Measurements from ENCODE around the gene KRT86. TPM values are rescaled to one million over a fixed set of nuclear protein-coding genes. Genes with fewer than 3 reads are reported as not detected.

The KRT86 gene
- total RNA-seq, 1 donor from 2014 or later = 1.1 TPM

DNA sequence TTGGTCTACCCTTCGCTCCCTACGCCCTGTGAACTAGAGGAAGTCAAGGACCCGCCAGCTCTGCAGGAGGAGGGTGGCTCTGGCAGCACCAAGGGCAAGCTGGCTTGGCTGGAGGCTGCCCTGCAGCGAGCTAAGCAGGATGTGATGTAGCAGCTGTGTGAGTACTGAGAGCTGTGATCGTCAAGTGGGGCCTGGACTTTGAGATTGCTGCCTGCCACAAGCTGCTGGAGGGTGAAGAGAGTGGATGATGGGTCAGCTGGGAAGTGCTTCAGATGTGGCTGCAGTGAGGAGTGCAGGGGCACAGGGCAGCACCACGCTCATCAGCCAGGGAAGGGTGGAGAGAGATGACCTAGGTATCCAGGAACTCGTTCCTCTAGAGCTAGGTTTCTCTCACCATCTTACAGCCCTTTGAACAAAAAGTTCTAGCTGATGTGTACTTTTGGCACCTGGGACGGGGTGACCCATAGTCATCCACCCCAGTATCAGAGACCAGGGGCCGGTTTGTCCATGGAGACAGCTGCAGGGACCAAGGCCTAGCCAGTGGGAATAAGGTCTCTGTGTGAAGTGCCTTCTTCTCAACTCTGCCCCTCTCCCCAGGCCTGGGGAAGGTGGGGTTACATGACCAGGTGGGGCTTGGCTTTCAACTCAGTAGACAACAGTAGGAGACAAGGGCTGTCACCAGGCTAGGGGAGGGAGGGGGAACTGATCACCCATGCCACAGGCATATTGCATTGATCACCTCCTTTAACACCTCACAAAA, 3.2 kb downstream of the KRT86 start:
- no peak for DNase-seq
- intact Hi-C loops (cut with DNase I) = no loop called here
- H3K27me3 ChIP-seq = no peaks in the 10 kb centered on the region
- no peaks in the 10 kb centered on the region for H3K36me3 ChIP-seq
- no peak overlapping the region for H3K4me3 ChIP-seq
- H3K9me3 ChIP-seq = no peaks in the 10 kb centered on the region
- peaks cover 34% of the 10 kb centered on the region for H3K4me1 ChIP-seq
- no peak overlapping the region for H3K27ac ChIP-seq
- TF ChIP-seq, protein P1, sequence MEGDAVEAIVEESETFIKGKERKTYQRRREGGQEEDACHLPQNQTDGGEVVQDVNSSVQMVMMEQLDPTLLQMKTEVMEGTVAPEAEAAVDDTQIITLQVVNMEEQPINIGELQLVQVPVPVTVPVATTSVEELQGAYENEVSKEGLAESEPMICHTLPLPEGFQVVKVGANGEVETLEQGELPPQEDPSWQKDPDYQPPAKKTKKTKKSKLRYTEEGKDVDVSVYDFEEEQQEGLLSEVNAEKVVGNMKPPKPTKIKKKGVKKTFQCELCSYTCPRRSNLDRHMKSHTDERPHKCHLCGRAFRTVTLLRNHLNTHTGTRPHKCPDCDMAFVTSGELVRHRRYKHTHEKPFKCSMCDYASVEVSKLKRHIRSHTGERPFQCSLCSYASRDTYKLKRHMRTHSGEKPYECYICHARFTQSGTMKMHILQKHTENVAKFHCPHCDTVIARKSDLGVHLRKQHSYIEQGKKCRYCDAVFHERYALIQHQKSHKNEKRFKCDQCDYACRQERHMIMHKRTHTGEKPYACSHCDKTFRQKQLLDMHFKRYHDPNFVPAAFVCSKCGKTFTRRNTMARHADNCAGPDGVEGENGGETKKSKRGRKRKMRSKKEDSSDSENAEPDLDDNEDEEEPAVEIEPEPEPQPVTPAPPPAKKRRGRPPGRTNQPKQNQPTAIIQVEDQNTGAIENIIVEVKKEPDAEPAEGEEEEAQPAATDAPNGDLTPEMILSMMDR (IDR thresholded peaks at IDR 0.05) = no peak
- no peak for ATAC-seq

DNA sequence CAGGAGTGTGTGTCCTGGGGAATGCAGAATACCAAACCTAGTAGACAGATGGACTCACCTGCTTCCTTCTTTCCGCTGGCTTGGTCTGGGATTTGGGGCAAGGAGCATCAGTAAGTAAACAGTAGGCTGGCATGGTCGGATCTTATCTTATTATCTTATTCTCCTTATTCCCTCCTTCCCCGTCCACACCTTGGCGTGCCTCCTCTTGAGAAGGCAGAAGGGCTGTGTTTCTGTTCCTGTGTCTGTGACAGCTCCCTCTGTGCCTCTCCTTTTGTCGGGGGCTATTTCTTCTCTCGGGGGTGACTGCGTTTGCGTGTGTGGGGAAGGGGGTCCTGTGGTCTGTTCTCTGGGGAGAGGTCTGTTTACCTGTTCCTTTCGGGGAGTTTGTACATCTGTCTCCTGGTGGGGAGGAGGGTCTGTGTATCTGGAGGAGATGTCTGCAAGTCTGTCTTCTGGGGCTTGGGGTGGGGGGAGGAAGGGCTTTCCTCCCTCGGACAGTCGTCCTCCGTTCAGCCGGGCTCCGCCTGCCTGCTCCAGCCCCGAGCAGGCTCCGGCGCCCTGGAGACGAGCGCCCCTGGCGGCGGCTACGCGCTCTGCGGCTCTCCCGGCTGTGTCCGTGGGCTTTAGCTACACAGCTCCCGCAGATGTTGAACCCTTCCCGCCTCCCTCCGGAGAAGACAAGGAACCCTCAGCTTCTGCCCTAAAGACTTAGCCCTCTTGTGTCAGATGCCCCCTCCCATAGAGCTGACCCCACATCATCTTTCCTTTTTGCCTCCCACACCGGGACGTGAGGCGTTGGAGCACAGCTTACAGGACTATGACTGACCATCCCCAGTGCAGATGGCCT, 4.4 kb downstream of the KRT86 start:
- TF ChIP-seq, protein P1 (IDR thresholded peaks at IDR 0.05) = peak; percentile 100
- Histone ChIP-seq H3K27me3 (no peaks in the 10 kb centered on the region), H3K9me3 (no peaks in the 10 kb centered on the region), H3K4me3 (peak overlapping the region; percentile 8), H3K27ac (peak overlapping the region; percentile 80), H3K4me1 (peaks cover 34% of the 10 kb centered on the region), H3K36me3 (no peaks in the 10 kb centered on the region)
- intact Hi-C loops (cut with DNase I) = no loop called here
- ATAC-seq = peak; percentile 89
- peak; percentile 91 for DNase-seq

- Histone ChIP-seq H3K27me3 (no peaks in the 10 kb centered on the region), H3K4me3 (no peak overlapping the region), H3K9me3 (no peaks in the 10 kb centered on the region), H3K36me3 (no peaks in the 10 kb centered on the region), H3K27ac (peak overlapping the region; percentile 80), H3K4me1 (peaks cover 34% of the 10 kb centered on the region)
- TF ChIP-seq, protein P1 (IDR thresholded peaks at IDR 0.05) = no peak
- intact Hi-C loops (cut with DNase I) = no loop called here
- no peak for DNase-seq
- no peak for ATAC-seq
These were observed 5.2 kb downstream of the KRT86 start for GRCh38 chr12:52279422-52280318.

DNA sequence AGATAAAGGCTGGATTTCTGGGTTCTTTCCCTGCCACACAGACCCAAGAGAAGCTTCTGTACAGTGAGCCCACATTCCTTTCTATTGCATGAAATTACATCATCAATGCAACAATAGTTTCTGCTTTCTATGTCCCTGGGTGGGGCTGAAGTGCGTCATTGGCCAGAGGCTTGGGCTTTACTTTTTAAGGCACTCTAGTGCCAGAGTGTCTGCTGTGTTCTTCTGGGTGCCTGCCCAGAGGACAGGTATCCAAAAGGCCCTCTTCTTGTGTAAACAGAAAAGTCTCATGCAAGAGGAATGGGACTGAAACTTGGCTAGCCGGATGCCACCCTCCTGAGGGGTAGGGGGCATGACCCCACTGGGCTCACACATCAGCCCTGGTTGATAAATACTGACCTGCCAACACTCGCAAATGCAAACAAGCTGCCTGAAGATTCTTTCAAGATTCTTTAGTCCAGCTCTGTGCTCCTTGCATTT, 5.9 kb downstream of the KRT86 start:
- DNase-seq = peak; percentile 84

More for the DNA sequence above, 5.9 kb downstream of the KRT86 start:
- Histone ChIP-seq H3K27ac (peak overlapping the region; percentile 80), H3K4me3 (no peak overlapping the region), H3K4me1 (peaks cover 34% of the 10 kb centered on the region), H3K9me3 (no peaks in the 10 kb centered on the region), H3K27me3 (no peaks in the 10 kb centered on the region), H3K36me3 (no peaks in the 10 kb centered on the region)
- TF ChIP-seq, protein P1 (IDR thresholded peaks at IDR 0.05) = no peak
- peak; percentile 79 for ATAC-seq
- intact Hi-C loops (cut with DNase I) = no loop called here
